Esophagus muscularis mucosa (tissue), 3 donors: ENCODE data around the gene F11R.

Experiments used
- CTCF ChIP-seq, 3 experiments: fragments of 200-600 bp in 2 of 3; fragments of 450-650 bp in 1 of 3; sonication (generic) in 2 of 3; IDR thresholded peaks; one replicate each; pipeline ENCODE4 v1.5.1; 2017 to 2019; ENCODE audit warnings: antibody characterized with exemption in 3 of 3, mild to moderate bottlenecking in 2 of 3, moderate library complexity in 1 of 3
- POLR2A ChIP-seq: fragments of 450-650 bp; IDR thresholded peaks from one replicate; pipeline ENCODE4 v1.6.1; 2017; ENCODE audit warnings: antibody characterized with exemption, moderate library complexity, mild to moderate bottlenecking, low read depth

DNA sequence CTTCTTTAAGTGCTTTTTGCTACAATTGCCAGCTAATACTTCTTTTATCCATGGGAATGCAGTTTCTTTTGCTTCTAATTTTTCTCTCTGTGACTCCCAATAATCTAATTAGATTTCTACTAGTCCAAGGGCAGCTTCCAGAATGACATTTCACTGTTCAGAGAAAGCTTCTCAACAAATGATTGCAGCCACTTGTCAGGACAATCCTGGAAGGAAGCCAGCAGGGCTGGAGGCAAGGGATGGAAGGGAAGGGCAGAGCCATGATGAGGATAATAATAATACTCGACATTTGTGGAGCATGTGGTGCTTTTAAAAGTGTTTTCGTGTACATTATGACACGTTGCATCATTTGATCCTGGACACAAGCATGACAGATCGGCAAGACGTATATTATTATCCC lies 19.4 kb downstream of the F11R start:
- TF ChIP-seq POLR2A (no peak), CTCF (IDR thresholded peaks at IDR 0.05) (no peak)
